Endodermal cell (in vitro differentiated cells): ENCODE data around the gene QTRT2. TPM values are rescaled to one million over a fixed set of nuclear protein-coding genes. Genes with fewer than 3 reads are reported as not detected.

Experiments used
- DNase-seq: peaks from one replicate; pipeline ENCODE4 v3.0.0-alpha.2; 2017
- H3K27ac ChIP-seq: 2 replicates; pipeline ENCODE4 v1.5.1; 2013; ENCODE audit warnings: mild to moderate bottlenecking, low read depth, low read length, moderate library complexity
- H3K27me3 ChIP-seq: 2 replicates; pipeline ENCODE4 v1.6.1; 2013; ENCODE audit warnings: mild to moderate bottlenecking, low read length, moderate library complexity; ENCODE audit not compliant: insufficient read depth, control insufficient read depth, poor library complexity, severe bottlenecking
- H3K36me3 ChIP-seq: 2 replicates; pipeline ENCODE4 v1.7.0; 2013; ENCODE audit warnings: mild to moderate bottlenecking, low read length, moderate library complexity; ENCODE audit not compliant: control insufficient read depth, insufficient read depth
- H3K4me1 ChIP-seq: one replicate; pipeline ENCODE4 v1.7.0; 2013; ENCODE audit warnings: low read length; ENCODE audit not compliant: control insufficient read depth, insufficient read depth
- H3K4me3 ChIP-seq: 2 replicates; pipeline ENCODE4 v1.5.1; 2013; ENCODE audit warnings: mild to moderate bottlenecking, low read length, moderate library complexity
- H3K9ac ChIP-seq: 2 replicates; pipeline ENCODE4 v1.6.1; 2013; ENCODE audit warnings: mild to moderate bottlenecking, low read length, moderate library complexity; ENCODE audit not compliant: poor library complexity, severe bottlenecking; ENCODE audit errors: extremely low read depth
- H3K9me3 ChIP-seq: 2 replicates; pipeline ENCODE4 v1.6.1; 2013; ENCODE audit warnings: mild to moderate bottlenecking, low read length, moderate library complexity; ENCODE audit not compliant: control insufficient read depth
- H3K27ac Mint-ChIP-seq: 2 replicates; pipeline ENCODE4 v1.8.0; 2020; ENCODE audit warnings: mixed read lengths
- H3K27me3 Mint-ChIP-seq: 2 replicates; pipeline ENCODE4 v1.8.0; 2021; ENCODE audit warnings: mild to moderate bottlenecking, mixed read lengths; ENCODE audit not compliant: insufficient read depth
- H3K36me3 Mint-ChIP-seq: 2 replicates; pipeline ENCODE4 v1.8.0; 2020; ENCODE audit warnings: low read depth, mixed read lengths
- H3K4me1 Mint-ChIP-seq: 2 replicates; pipeline ENCODE4 v1.8.0; 2020; ENCODE audit warnings: mixed read lengths
- H3K4me3 Mint-ChIP-seq: 2 replicates; pipeline ENCODE4 v1.8.0; 2020; ENCODE audit warnings: mild to moderate bottlenecking, moderate library complexity, mixed read lengths
- H3K9me3 Mint-ChIP-seq: 2 replicates; pipeline ENCODE4 v1.8.0; 2020; ENCODE audit warnings: mild to moderate bottlenecking, mixed read lengths
- WGBS, 2 experiments: methylation state at CpG; one replicate each; pipeline versions ENCODE4 v1.1.5 to v1.1.7; 2013; ENCODE audit warnings: missing lambda C conversion rate in 2 of 2, mixed read lengths in 1 of 2; ENCODE audit not compliant: insufficient coverage in 1 of 2, insufficient read length in 1 of 2; 5-methylcytosine and 5-hydroxymethylcytosine counted together
- total RNA-seq, 2 donors: library from RNA; stranded (reverse); fragmentation: NEBNext Ultra II Directional in 1 of 2; extraction: Animal tissue kit (Norgen Biotek cat#: 25700) in 1 of 2; gene quantifications; 2 replicates in 1 of 2; 3 replicates in 1 of 2; pipeline ENCODE4 v1.2.1, GENCODE V29; 2021
- TF ChIP-seq, protein P1 (sequence below): fragments of 200-600 bp; sonication (generic); conservative IDR thresholded peaks from 2 replicates; pipeline ENCODE4 v1.5.0; 2021; ENCODE audit warnings: antibody characterized with exemption, mild to moderate bottlenecking

Gene QTRT2
- total RNA-seq, 2 donors from 2014 or later: 33.0 to 37.7 TPM

DNA sequence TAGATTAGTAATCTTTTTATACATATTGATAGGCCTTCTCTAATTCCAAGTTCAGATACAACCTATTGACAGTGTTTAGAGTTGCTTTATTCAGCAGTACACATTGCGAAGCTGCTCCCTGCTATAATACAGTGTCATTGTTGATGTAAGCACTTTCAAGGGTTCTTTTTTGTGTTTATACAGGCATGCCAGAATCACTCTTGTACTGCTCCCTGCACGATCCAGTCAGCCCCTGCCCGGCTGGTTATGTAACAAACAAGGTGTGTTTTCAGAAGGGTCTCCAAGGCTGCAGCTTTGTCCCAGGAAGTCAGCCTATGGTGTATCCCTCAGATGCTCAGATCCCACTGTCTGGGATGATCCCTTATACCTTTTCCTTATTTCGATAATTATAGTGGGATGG, 11.3 kb downstream of the QTRT2 start:
- Mint-ChIP-seq H3K9me3 (no peaks in the 10 kb centered on the region), H3K27me3 (no peaks in the 10 kb centered on the region), H3K4me1 (no peaks in the 10 kb centered on the region), H3K36me3 (peaks cover 53% of the 10 kb centered on the region), H3K4me3 (no peak overlapping the region), H3K27ac (no peak overlapping the region)
- WGBS, 2 experiments: 86 to 95% methylated on average over 4 of the region's 4 CpGs
- Histone ChIP-seq H3K9me3 (no peaks in the 10 kb centered on the region), H3K4me3 (no peak overlapping the region), H3K36me3 (peaks cover 71% of the 10 kb centered on the region), H3K4me1 (no peaks in the 10 kb centered on the region), H3K27me3 (no peaks in the 10 kb centered on the region), H3K27ac (no peak overlapping the region), H3K9ac (no peak overlapping the region)
- no peak for DNase-seq
- TF ChIP-seq, protein P1, sequence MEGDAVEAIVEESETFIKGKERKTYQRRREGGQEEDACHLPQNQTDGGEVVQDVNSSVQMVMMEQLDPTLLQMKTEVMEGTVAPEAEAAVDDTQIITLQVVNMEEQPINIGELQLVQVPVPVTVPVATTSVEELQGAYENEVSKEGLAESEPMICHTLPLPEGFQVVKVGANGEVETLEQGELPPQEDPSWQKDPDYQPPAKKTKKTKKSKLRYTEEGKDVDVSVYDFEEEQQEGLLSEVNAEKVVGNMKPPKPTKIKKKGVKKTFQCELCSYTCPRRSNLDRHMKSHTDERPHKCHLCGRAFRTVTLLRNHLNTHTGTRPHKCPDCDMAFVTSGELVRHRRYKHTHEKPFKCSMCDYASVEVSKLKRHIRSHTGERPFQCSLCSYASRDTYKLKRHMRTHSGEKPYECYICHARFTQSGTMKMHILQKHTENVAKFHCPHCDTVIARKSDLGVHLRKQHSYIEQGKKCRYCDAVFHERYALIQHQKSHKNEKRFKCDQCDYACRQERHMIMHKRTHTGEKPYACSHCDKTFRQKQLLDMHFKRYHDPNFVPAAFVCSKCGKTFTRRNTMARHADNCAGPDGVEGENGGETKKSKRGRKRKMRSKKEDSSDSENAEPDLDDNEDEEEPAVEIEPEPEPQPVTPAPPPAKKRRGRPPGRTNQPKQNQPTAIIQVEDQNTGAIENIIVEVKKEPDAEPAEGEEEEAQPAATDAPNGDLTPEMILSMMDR: no peak

DNA sequence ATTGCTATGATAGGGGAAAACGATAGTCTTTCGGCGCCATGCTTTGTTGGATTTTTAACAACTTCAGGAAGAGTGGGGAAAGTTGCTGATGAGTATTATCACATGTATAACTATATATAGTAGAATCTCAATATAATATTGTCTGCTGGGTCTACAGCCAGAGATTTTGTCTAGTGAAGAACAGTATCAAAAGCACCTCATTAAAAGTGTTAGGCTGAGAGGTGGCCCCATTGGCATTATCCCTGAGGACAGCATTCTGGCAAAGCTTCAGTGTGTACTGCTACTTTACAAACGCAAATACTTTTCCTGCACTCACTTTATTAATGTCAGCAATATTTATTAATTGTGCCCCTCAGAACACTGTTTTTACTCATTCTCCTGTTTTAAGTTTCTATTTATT, 11.8 kb downstream of the QTRT2 start:
- no peaks in the 10 kb centered on the region for H3K9me3 Mint-ChIP-seq
- no peaks in the 10 kb centered on the region for H3K27me3 ChIP-seq
- H3K36me3 ChIP-seq: peaks cover 76% of the 10 kb centered on the region
- H3K9me3 ChIP-seq: no peaks in the 10 kb centered on the region
- no peak overlapping the region for H3K27ac ChIP-seq
- no peak overlapping the region for H3K9ac ChIP-seq
- H3K4me3 ChIP-seq: no peak overlapping the region
- TF ChIP-seq, protein P1: no peak
- no peaks in the 10 kb centered on the region for H3K4me1 Mint-ChIP-seq
- H3K27me3 Mint-ChIP-seq: no peaks in the 10 kb centered on the region
- peaks cover 57% of the 10 kb centered on the region for H3K36me3 Mint-ChIP-seq
- no peak overlapping the region for H3K27ac Mint-ChIP-seq
- H3K4me3 Mint-ChIP-seq: no peak overlapping the region
- H3K4me1 ChIP-seq: no peaks in the 10 kb centered on the region
- DNase-seq: no peak
- WGBS, 2 experiments: 94 to 100% methylated on average over 1 to 4 of the region's 4 CpGs

DNA sequence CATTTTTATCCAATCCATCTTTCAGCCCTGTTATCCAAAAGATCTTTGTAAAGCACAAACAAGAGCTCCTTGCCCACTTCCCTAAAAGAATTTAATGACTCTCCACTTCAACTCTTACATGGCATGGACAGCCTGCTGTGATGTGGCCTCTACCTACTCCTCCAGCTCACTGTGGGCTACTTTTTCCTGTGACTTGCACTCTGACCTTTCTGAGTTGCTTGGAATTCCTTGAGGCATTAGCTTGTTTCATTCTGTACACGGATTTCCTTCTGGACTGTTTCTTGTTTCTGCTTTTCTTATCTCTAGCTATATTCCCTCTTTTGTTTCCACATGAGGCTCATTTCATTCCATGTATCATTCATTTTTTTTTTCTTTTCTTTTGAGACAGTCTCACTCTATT, 15.2 kb downstream of the QTRT2 start:
- Histone ChIP-seq H3K9ac (no peak overlapping the region), H3K9me3 (no peaks in the 10 kb centered on the region), H3K36me3 (peaks cover 87% of the 10 kb centered on the region), H3K4me1 (no peaks in the 10 kb centered on the region), H3K27me3 (no peaks in the 10 kb centered on the region), H3K4me3 (no peak overlapping the region), H3K27ac (no peak overlapping the region)
- H3K9me3 Mint-ChIP-seq: no peaks in the 10 kb centered on the region
- H3K27ac Mint-ChIP-seq: no peak overlapping the region
- peaks cover 81% of the 10 kb centered on the region for H3K36me3 Mint-ChIP-seq
- no peak for DNase-seq
- TF ChIP-seq, protein P1: no peak
- H3K4me1 Mint-ChIP-seq: no peaks in the 10 kb centered on the region
- no peaks in the 10 kb centered on the region for H3K27me3 Mint-ChIP-seq
- no peak overlapping the region for H3K4me3 Mint-ChIP-seq
- 56 to 77% methylated on average over 1 of the region's 1 CpG for WGBS, 2 experiments
